Measurements from ENCODE around the gene PARVA.

The PARVA gene

DNA sequence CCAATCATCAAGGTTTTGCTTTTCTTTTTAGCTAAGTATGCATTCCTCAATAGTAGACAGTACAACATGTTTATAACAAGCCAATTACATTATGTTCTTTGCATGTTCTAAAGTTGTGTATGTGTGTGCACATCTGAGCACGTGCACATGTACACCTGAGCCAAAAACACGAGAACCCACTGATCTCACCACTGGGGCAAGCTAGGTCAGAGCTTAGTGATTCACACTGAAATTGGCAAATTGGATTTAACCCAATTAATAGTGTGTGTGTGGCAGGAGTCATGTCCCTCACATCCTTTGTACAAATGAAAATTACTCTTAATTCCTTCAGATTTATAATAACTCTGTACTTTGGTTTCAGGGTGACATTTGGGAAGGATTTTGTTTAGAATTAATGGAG is 151.1 kb downstream of the PARVA start:
- no peak for DNase-seq (ENCODE audit: low spot score)

DNA sequence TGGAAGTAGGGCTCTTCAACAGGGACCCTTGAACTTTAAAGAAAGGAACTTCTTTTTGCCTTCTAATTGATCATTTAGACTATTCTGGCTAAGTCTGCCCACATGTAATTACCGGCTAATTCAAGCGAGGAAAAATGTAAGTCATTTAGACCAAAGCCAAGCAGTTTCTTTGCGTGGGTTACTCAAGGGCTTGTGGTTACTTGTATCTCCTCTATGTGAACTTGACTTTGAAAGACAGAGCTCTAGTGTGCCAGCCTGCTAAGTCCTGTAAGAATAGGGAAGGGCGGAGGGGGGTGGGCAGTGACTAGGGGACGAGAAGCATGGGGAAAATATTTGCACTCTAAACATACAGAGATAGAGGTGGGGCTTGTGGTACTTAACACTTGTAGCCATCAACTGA is 151.7 kb downstream of the PARVA start:
- DNase-seq (ENCODE audit: low spot score) = no peak

DNA sequence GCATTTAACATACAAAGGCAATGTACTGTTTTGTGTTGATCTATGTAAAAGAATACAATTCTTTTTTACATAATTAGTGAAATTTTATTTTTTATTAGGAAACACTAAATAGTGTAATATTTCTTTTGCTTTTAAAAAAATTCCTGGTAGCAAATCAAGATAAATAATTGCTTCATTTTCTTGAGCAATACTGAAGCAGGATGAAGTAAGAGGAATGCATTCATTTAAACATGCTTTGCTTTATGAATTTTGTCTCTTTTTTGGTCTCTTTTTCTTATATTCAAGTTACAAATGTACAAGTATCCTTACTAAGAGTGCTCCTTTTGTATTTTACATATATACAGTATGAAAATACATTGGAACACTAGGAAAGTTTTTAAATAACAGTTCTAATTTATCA is 152.4 kb downstream of the PARVA start:
- no peak for DNase-seq (ENCODE audit: low spot score)

DNA sequence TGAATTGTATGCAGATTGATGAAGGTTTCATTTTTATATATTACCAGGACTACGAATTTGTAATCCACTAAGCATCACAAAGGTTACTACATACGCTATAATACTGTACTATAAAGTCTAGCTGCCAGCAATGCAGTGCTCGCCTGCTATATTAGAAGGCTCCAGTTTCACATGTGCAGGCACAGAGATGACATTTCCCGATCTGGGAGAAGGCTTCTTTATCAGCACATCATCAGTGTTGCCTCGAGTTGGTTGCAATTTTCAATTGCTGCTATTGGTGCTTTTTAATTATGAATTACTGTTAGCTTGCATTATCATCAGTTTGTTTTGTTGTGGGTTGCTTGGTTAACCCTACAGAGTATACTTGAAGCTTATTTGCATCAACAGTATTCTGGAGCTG is 153.6 kb downstream of the PARVA start:
- no peak for DNase-seq (ENCODE audit: low spot score)

DNA sequence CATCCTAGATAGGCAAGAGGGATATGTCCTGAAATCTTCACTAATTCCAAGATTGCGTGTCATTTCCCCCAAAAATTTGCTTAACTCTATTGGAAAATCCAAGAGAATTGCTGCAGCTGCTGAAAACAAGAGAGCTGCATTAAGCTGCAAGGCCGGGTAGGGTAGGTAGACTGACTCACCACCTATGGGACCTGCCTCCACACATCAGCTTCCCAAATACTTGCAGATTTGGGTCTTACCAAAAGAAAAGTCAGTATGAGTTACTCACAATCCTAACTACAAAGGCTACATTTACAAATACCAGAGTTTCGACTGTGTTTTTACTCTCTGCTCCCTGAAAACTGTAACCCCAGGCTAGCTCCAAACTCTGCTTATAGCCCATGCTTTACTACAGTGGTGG is 154.3 kb downstream of the PARVA start:
- no peak for DNase-seq (ENCODE audit: low spot score)

DNA sequence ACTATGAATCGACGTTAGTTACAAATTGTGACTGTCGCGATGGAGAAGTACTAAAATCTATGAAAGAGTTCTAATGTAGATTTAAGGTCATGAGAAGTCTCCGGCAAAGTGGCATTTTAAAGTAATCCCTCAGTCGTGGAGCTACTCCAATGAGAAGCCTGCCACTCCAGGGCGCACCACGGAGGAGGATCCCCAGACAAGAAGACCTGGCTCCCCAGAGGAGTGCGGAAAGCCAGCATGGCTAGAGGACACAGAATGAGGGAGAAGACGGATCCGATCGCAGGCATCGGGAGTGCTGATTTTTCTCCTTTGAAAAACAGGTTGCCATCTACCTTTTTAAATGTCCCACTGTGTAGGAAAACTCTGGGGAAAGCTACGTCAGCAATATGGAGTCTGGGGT is 155.2 kb downstream of the PARVA start:
- DNase-seq (ENCODE audit: low spot score) = no peak

DNA sequence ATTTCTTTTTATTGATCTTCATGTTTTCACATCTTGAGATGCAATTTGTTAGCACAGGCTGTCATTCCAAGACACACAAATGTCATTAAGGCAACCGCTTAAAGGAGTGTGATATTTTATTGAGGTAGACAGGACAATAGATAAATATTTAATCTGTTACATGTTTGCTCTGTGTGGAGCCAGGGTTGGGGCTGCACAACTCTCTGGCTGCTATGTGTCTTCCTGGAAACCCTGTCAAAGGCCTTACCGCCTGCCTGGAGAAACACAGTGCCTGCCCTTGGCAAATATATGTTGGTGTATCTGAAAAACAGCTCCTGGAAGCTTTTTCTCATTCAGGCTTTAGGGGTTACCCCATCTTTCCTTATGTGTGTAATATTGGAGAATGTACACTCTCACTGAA is 157.2 kb downstream of the PARVA start:
- DNase-seq (ENCODE audit: low spot score) = no peak

DNA sequence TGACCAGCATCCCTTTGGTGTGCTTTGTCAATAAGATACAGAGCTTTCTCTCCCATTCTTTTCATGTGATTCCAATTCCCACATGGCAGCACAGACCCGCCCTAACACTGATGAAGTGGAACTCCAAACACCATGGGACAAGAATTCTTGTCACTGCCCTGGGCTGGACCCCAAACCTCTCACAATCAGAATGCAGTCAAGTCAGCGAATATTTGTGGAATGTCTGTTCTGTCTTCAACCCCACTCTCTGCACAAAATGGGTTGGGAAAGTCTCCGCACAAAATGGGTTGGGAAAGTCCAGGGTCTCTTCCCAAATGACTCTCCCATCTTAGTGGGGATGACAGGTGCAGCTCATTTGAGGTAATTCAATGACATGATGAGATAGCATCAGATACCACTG is 157.9 kb downstream of the PARVA start:
- DNase-seq (ENCODE audit: low spot score) = no peak

DNA sequence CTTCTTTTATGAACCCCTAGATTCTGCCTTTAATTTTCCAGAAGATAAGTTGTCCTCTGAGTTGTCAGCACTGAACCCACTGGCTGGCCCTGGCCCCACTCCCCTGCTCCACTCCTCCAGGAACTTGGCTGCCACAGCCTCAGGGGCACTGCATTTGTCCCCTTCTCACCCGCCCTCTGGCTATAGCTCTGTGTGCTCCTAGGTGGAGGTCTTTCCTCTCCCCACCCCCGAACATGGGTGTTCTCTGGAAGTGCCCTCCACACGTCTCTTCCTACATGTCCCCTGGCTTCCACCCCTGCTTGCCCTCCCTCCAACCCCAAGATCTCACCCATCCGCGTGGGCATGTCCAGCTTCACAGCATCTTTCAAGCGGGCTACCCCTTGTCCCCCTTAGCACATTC is 159.2 kb downstream of the PARVA start:
- no peak for DNase-seq (ENCODE audit: low spot score)

DNA sequence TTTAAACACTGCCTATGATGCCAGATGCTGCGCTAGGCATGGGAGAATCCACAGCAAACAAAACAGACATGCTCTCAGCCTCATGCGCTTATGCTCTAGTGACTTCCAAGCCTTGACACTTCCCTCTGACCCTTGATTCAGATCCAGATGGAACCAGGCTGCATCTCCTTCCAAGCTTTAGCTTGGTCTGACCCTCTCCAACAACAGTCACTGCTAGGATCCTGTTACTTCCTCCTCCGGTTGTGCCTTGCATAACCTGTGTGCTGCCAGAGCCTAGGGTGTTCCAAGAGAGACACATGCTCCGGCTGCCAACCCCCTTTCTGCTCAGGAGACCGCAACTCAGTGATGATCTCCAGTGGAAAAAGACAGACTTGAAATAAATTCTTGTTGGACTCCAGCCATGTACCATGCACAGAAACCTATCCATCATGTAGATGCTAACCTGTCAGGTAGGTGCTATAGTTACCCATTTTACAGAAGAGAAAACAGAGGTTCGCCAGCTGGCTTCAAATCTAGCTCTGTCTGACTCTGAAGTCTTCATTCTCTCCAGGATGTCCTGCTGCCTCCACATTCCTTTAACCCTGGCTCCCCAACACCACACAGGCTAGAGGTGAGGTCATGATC is 160.5 kb downstream of the PARVA start:
- no peak for DNase-seq (ENCODE audit: low spot score)

DNA sequence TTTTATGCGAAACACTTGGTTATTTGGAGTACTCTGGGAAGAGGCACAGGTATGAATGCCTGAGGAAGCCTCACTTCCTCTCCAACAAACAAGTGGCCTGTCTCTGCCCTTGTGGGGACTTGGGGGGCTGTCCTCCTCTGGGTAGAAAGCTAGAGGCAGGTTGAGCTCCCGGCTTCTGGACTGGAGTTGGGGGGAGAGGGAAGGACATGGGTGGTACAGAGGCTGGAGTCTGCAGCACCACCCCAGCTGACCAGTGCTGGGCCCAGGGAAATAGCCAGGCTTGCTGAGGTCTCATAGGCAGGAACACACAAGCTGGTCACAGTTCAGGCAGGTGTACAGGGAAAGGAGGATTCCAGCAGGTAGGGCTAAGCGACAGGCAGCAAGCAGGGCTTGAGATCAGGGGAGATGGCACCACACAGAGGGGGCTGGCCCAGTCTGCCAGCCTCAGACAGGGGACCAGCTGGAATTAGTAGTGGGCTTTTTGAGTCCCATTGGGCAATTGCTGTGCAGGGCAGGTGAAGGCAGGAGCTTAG is 161.6 kb downstream of the PARVA start:
- DNase-seq (ENCODE audit: low spot score) = no peak

DNA sequence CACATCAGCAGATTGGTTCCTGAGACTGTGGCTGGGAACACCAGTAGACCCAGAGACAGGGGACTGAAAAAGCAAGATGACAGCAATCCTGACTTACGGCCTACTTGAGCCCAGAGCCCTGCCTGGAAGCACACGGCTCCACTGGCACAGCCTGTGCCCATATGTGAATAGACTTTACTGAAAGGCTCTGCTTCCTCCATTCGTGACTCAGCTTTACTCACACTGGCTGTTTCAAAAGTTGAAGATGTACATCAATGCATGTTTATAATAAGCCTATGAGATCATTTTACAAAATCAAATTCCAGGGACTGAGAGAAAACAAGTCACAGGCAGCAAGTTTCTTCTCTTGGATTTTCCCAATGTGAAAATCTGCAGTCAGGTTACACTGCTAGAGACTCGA is 162.2 kb downstream of the PARVA start:
- DNase-seq (ENCODE audit: low spot score) = no peak

DNA sequence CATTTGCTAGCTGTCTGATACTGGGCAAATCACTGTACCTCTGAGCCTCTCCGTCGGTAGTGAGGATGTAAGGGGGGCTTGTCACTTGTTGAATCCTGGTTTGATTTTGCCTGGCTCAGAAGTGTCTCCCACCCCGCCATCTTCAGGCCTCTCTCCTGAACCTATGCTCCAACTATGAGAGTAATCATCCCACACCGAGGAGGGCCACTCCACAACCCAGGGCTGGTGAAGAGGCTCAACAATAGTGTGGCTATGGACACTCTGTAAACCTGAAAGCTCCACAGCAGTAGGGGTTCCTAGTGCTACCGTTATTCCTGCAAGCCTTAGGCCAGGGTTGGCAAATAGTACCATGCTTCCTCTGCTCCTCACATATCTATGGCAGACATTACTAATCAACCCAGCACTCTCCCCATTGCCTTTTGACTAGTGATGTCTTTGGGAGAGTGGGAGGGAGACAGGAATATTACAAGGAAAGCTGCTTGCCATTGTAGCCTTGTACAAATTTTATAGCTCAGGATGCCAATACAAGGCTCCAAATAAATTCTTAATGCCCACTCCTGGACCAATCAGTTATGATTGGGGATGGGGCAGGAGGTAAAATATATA is 162.8 kb downstream of the PARVA start:
- DNase-seq (ENCODE audit: low spot score) = no peak

DNA sequence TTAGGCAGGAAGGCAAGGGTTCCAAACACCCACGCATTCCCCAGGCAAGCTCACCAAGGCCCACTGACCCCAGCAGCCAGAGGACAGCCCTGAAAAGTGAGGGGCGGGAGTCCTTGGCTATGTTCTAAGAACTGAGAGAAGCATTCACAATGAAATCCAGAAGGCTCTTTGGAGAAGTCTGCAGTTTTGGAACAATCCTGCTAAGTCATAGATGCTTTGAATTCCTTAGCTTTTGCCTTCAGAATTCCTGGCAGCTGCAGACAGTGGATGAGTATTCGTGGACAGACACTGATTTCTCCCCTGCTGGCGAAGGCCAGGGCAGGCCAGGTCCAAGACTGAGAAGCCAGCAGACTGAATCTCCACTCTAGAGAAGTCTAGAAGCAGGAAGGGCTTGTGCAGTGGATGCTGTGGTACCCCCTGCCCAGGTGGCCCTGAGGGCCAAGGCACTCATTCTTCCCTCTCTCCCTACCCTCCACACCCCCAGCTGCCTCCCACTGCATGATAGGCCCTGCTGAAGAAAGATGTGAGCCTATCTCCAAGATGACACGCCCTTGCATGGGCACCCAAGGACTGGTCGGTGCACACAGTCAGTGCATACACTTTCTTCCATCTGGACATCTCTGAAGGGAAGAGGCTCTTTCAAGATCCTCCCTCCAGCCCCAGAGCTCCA is 163.7 kb downstream of the PARVA start:
- no peak for DNase-seq (ENCODE audit: low spot score)

DNA sequence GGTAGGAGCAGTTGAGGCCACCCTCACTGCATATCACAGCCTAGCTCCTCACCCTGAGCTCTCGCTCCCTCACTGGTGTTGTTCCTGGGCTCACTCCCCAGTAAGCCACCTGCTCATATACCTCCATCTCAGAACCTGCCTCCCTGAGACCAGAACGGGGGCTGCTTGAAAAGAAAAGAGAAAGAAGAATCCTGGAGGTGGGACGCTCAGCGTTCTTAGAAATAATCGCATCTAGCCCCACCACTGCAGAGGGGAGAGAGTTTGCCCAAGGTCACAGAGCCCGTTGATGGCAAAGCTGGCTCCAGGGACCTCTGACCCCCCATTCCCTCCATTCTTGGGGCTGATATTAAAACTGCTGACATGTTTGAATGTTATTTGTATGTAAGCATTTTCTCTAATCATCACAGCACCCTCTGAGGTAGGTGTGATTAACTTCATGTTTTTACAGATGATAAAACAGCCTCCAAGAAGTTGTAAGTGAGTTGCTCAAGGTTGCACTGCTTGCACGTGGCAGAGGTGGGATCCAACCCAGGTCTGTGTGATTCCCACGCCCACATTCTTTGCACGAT is 164.3 kb downstream of the PARVA start:
- no peak for DNase-seq (ENCODE audit: low spot score)

DNA sequence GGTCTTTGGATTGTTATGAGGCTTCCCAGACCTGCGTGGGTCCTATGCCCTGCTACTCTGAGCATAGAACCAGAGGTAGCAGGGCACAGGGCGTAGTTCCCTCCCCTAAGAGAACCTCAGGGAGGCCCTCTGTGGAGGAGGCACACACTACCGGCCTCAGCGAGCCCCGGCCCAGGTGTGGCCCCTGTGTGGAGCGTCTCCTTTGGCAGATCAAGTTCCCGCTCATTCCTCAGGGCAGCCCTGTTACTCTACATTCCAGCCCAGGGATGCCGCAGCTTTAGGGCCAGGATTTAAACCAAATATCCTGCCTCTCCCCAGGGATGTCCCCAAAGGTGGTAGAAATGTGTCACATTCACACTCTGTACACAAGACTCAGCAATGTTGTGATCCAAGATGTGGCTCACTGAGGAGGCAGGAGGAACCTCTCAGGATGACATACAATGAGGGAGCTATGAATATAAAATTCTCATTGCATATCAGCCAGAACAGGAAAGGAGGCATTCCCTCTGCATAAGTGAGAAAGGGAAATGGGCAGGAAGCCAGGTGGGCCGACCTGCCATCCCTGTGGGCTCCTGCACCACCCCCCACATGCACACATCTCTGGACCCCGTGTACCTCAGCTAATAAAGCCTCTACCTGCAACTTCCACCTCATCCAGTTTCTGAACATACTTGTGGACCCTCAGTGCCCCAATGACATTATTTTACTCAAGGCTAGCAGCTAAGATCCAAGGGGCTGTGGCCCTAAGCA is 165.0 kb downstream of the PARVA start:
- no peak for DNase-seq (ENCODE audit: low spot score)

DNA sequence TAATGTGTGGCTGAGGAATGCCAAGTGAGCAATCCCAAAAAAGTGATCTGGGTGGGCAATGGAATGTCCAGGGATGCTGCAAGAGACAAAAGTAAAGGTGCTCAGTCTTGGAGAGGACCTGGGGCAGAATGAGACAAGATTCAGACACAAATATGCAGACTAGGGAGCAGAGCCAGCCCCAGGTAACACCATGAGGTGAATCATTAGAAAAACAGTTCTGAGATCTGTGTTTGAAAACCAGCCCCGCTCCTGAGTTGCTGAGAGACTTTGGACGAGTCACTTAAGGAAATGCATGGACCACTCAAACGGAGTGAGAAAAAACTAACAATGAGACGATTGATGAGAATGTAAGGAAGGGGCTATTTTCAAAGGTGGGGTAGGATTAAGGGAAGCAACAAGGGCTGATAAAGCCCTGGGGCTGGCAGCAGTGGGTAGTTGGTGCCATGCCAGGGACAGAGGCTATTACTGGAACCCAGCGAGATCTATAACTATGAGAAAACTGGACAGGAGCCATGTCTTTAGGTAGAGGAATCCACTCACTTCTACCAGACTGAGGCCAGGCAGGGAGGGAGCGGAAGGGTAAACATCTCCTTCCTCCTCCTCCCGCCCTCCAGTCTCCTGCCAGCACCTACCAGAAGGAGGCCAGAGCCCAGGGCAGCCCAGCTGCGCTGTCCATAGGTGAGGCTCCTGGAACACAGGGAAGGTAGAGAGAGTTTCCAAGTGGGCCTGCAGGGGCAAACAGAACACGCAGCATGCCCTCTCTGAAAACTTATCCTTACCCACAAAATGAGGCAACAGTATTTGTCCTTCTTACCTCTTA is 166.4 kb downstream of the PARVA start:
- DNase-seq (ENCODE audit: low spot score) = no peak

DNA sequence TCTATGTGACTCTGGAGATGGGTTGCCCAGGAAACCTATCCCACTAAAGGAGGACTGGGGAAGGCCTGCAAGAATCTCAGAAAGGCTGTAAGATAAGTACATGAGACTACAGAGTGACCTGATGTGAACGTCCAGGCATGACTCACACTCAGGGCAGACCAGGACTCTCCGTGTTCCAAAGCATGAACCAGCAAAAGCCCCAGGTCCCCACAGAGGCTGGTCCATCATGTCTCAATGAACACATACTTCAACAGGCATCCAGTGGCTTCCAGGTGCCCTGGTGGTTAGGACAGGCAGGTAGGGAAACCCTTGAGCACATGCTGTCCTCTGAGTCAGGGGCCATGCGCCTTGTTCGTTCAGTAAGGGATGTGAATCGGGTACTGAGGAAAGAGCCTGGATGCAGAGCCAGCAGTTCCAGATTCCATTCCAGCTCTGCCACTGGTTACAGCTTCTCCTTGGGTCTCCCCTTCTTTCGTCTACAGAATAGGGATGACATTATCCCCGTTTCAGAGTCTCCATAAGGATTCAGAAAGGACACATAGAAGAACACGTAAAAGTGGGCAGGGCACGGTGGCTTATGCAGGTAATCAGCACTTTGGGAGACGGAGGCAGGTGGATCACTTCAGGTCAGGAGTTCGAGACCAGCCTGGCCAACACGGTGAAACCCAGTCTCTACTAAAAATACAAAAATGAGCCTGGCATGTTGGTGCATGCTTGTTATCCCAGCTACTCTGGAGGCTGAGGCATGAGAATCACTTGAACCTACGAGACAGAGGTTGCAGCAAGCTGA is 167.8 kb downstream of the PARVA start:
- no peak for DNase-seq (ENCODE audit: low spot score)

DNA sequence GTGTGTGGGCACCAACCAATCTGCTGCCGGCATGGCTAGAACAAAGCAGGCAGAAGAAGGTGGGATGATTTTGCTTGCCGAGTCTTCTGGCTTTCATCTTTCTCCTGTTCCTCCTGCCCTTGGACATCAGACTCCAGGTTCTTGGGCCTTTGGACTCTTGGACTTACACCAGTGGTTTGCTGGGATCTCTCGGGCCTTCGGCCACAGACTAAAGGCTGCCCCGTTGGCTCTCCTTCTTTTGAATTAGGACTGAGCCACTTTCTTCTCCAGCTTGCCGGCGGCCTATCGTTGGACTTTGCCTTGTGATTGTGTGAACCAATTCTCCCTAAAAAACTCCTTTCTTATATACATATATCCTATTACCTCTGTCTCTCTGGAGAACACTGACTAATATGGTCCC is 168.8 kb downstream of the PARVA start:
- no peak for DNase-seq (ENCODE audit: low spot score)

DNA sequence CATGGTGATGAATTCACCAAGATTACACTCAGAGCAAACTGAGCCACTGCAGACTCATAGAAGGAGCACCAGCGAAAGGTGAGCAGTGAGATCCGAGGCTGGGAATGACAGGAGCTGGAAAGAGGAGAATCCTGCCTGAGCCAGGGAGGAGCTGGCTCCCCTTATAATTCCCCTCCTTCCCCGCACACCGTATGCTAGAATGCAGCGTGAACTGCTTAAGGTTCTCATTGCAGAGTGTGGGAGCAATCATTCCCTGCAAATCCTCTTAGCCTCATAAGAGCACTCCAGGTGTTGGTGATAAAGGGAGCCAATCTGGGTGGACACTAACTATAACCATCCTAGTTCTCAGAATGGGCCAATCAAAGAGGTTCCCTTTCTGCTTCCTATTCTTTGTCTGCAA is 169.3 kb downstream of the PARVA start:
- no peak for DNase-seq (ENCODE audit: low spot score)
